Liver (tissue), 9 donors: ENCODE data around the gene CPLANE1. TPM values are rescaled to one million over a fixed set of nuclear protein-coding genes. Genes with fewer than 3 reads are reported as not detected.

ENCODE experiments used
- DNase-seq: peaks from one replicate; pipeline ENCODE4 v3.0.0-alpha.2; 2017; ENCODE audit warnings: low spot score
- H3K27ac ChIP-seq, 2 donors: one replicate each; pipeline ENCODE4 v1.7.0; 2013; ENCODE audit warnings: inconsistent platforms in 2 of 2, low read length in 2 of 2, control low read depth in 1 of 2, low read depth in 1 of 2, mild to moderate bottlenecking in 1 of 2
- H3K27me3 ChIP-seq, 4 donors: one replicate each; pipeline versions ENCODE4 v1.6.1 to v1.7.0; 2013; ENCODE audit warnings: low read length in 3 of 4, inconsistent platforms in 1 of 4, mild to moderate bottlenecking in 1 of 4, moderate library complexity in 1 of 4; ENCODE audit not compliant: control insufficient read depth in 4 of 4, insufficient read depth in 4 of 4
- H3K36me3 ChIP-seq, 4 donors: one replicate each; pipeline versions ENCODE4 v1.6.1 to v1.7.0; 2013; ENCODE audit warnings: low read length in 3 of 4, mild to moderate bottlenecking in 3 of 4, low read depth in 1 of 4, moderate library complexity in 1 of 4; ENCODE audit not compliant: control insufficient read depth in 4 of 4, insufficient read depth in 3 of 4
- H3K4me1 ChIP-seq, 4 donors: one replicate each; pipeline versions ENCODE4 v1.6.1 to v1.7.0; 2013; ENCODE audit warnings: low read length in 3 of 4, mild to moderate bottlenecking in 3 of 4, moderate library complexity in 1 of 4; ENCODE audit not compliant: control insufficient read depth in 4 of 4, insufficient read depth in 4 of 4
- H3K4me3 ChIP-seq, 3 donors: one replicate each; pipeline versions ENCODE4 v1.6.1 to v1.7.0; 2013; ENCODE audit warnings: low read length in 3 of 3, control low read depth in 1 of 3, low read depth in 1 of 3, mild to moderate bottlenecking in 1 of 3
- H3K9ac ChIP-seq, 2 donors: one replicate each; pipeline ENCODE4 v1.7.0; 2013; ENCODE audit warnings: low read length in 2 of 2, mild to moderate bottlenecking in 2 of 2, moderate library complexity in 2 of 2, control low read depth in 1 of 2, low read depth in 1 of 2
- H3K9me3 ChIP-seq, 4 donors: one replicate each; pipeline versions ENCODE4 v1.6.1 to v1.7.0; 2013; ENCODE audit warnings: low read length in 3 of 4; ENCODE audit not compliant: control insufficient read depth in 4 of 4
- EGR1 ChIP-seq, 2 donors: IDR thresholded peaks; 2 replicates each; pipeline ENCODE4 v1.6.1; 2016 to 2018; ENCODE audit warnings: antibody characterized with exemption in 2 of 2, low read depth in 2 of 2
- FOXA1 ChIP-seq: IDR thresholded peaks from 2 replicates; pipeline ENCODE4 v1.6.1; 2016; ENCODE audit warnings: antibody characterized with exemption
- GABPA ChIP-seq, 2 donors: IDR thresholded peaks in 1 of 2; conservative IDR thresholded peaks in 1 of 2; 2 replicates each; pipeline ENCODE4 v1.6.1; 2016; ENCODE audit warnings: antibody characterized with exemption in 2 of 2, mild to moderate bottlenecking in 1 of 2, moderate library complexity in 1 of 2
- HNF4A ChIP-seq, 2 donors: conservative IDR thresholded peaks; 2 replicates each; pipeline ENCODE4 v1.6.1; 2016; ENCODE audit warnings: antibody characterized with exemption in 2 of 2, mild to moderate bottlenecking in 2 of 2
- HNF4G ChIP-seq: IDR thresholded peaks from 2 replicates; pipeline ENCODE4 v1.6.1; 2016; ENCODE audit warnings: antibody characterized with exemption
- JUND ChIP-seq, 2 donors: IDR thresholded peaks; 2 replicates each; pipeline ENCODE4 v1.6.1; 2016; ENCODE audit warnings: antibody characterized with exemption in 2 of 2
- NR2F2 ChIP-seq: IDR thresholded peaks from 2 replicates; pipeline ENCODE4 v1.6.1; 2016; ENCODE audit warnings: antibody characterized with exemption
- RAD21 ChIP-seq, 2 donors: IDR thresholded peaks; 2 replicates each; pipeline ENCODE4 v1.6.1; 2016; ENCODE audit warnings: antibody characterized with exemption in 2 of 2, mild to moderate bottlenecking in 2 of 2
- RXRA ChIP-seq, 2 donors: IDR thresholded peaks; 2 replicates each; pipeline ENCODE4 v1.6.1; 2017 to 2018; ENCODE audit warnings: antibody characterized with exemption in 2 of 2, mild to moderate bottlenecking in 1 of 2
- TAF1 ChIP-seq: conservative IDR thresholded peaks from 2 replicates; pipeline ENCODE4 v1.6.1; 2016; ENCODE audit warnings: antibody characterized with exemption, mild to moderate bottlenecking
- YY1 ChIP-seq: IDR thresholded peaks from 2 replicates; pipeline ENCODE4 v1.6.1; 2016; ENCODE audit warnings: antibody characterized with exemption, mild to moderate bottlenecking
- WGBS: extraction: QIAGEN DNeasy Blood & Tissue Kit; methylation state at CpG from one replicate; pipeline ENCODE4 v1.1.7; 2013; 5-methylcytosine and 5-hydroxymethylcytosine counted together
- polyA plus RNA-seq, 2 donors: library from polyadenylated mRNA; stranded (reverse) in 1 of 2; unstranded in 1 of 2; fragments of 200-250 nt in 1 of 2; fragments of >200 nt in 1 of 2; fragmentation: Nextera tagmentation in 1 of 2; extraction: Ambion mirVana in 1 of 2; gene quantifications; one replicate each; pipeline versions ENCODE4 v1.2.1 to v1.2.3, GENCODE V29; 2013 to 2015
- total RNA-seq, 2 donors: library from RNA; depleted of rRNA; stranded (reverse); fragments of >200 nt; gene quantifications; one replicate each; pipeline ENCODE4 v1.2.3, GENCODE V29; 2014
- TF ChIP-seq, protein P1 (sequence below): IDR thresholded peaks from 2 replicates; pipeline ENCODE4 v1.6.1; 2016; ENCODE audit warnings: antibody characterized with exemption
- TF ChIP-seq, protein P2 (sequence below): IDR thresholded peaks from 2 replicates; pipeline ENCODE4 v1.6.1; 2016; ENCODE audit warnings: antibody characterized with exemption, mild to moderate bottlenecking
- TF ChIP-seq, protein P3 (sequence below): fragments of 150-350 bp; IDR thresholded peaks from 2 replicates; pipeline ENCODE4 v1.5.1; 2017; ENCODE audit warnings: improper control_type of control experiment, low read depth, low read length; ENCODE audit not compliant: missing input control
- donor health status: healthy.
- donor health status: healthy.
- donor health status: healthy.
- donor health status: healthy.
- donor health status: healthy.

Gene CPLANE1
- total and polyA plus RNA-seq, 4 donors: 0.75 to 11.6 (median 3.8) TPM

DNA sequence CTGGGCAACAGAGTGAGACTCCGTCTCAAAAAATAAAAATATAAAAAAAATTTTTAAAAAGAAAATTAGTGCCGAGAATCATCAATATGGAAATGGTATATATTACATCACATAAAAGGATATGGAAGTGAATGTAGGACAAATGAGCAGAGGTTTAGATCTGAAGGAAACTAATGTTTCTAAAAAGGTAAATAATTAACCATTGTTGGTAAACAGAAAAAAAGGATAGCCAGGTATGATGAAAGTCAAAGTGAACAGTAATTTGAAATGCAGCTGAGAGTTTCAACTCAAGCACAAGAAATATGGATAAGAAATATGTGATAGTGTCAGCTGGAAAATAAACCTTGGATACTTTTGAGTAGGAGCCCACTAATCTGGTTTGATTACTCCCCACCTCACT, 76.2 kb downstream of the CPLANE1 start:
- Histone ChIP-seq H3K36me3 (peaks cover 7 to 17% (median 11%) of the 10 kb centered on the region in 4 donors), H3K27me3 (no peaks in the 10 kb centered on the region), H3K27ac (peak overlapping the region in 1 of 2 donors; percentile 28), H3K9ac (peak overlapping the region in 1 of 2 donors; percentile 38), H3K4me3 (no peak overlapping the region), H3K9me3 (no peaks in the 10 kb centered on the region), H3K4me1 (peaks cover 0 to 3% (median 0%) of the 10 kb centered on the region in 4 donors)
- no peak for TF ChIP-seq HNF4G
- DNase-seq: no peak
- WGBS: 88% methylated on average over 2 of the region's 2 CpGs

DNA sequence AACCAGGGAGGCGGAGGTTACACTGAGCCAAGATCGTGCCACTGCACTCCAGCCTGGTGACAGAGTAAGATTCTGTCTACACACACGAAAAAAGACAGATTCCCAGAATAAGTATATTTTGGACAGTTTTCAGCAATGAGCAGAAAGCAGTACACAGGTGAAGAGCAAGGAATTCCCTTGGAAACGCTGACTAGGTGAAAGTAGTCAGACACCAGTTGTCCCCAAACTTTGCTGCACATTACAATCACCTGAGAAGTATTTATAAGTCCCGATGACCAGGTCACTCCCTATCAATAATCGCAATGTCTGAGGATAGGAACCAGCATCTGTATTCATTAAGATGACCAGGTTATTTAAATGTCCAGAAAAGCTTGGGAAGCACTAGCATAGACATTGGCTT, 78.3 kb downstream of the CPLANE1 start:
- no peak for DNase-seq
- WGBS: 96% methylated on average over 6 of the region's 6 CpGs
- no peak overlapping the region for H3K4me3 ChIP-seq
- H3K9me3 ChIP-seq: no peaks in the 10 kb centered on the region
- no peaks in the 10 kb centered on the region for H3K27me3 ChIP-seq
- H3K36me3 ChIP-seq: peaks cover 7 to 17% (median 12%) of the 10 kb centered on the region in 4 donors
- TF ChIP-seq, protein P1, sequence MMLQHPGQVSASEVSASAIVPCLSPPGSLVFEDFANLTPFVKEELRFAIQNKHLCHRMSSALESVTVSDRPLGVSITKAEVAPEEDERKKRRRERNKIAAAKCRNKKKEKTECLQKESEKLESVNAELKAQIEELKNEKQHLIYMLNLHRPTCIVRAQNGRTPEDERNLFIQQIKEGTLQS: no peak
- TF ChIP-seq RAD21 (IDR thresholded peaks at IDR 0.05) (no peak), EGR1 (IDR thresholded peaks at IDR 0.05; ENCODE audit: low read depth in 2 of 2) (no peak), HNF4A (conservative IDR thresholded peaks at IDR 0.05) (no peak), RXRA (IDR thresholded peaks at IDR 0.05) (no peak), YY1 (no peak), FOXA1 (no peak), TAF1 (no peak), GABPA (IDR thresholded peaks at IDR 0.05 in 1 of 2, conservative IDR thresholded peaks at IDR 0.05 in 1 of 2) (no peak)
- TF ChIP-seq, protein P2, sequence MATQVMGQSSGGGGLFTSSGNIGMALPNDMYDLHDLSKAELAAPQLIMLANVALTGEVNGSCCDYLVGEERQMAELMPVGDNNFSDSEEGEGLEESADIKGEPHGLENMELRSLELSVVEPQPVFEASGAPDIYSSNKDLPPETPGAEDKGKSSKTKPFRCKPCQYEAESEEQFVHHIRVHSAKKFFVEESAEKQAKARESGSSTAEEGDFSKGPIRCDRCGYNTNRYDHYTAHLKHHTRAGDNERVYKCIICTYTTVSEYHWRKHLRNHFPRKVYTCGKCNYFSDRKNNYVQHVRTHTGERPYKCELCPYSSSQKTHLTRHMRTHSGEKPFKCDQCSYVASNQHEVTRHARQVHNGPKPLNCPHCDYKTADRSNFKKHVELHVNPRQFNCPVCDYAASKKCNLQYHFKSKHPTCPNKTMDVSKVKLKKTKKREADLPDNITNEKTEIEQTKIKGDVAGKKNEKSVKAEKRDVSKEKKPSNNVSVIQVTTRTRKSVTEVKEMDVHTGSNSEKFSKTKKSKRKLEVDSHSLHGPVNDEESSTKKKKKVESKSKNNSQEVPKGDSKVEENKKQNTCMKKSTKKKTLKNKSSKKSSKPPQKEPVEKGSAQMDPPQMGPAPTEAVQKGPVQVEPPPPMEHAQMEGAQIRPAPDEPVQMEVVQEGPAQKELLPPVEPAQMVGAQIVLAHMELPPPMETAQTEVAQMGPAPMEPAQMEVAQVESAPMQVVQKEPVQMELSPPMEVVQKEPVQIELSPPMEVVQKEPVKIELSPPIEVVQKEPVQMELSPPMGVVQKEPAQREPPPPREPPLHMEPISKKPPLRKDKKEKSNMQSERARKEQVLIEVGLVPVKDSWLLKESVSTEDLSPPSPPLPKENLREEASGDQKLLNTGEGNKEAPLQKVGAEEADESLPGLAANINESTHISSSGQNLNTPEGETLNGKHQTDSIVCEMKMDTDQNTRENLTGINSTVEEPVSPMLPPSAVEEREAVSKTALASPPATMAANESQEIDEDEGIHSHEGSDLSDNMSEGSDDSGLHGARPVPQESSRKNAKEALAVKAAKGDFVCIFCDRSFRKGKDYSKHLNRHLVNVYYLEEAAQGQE: no peak
- no peak overlapping the region for H3K27ac ChIP-seq
- peaks cover 0 to 8% (median 3%) of the 10 kb centered on the region in 4 donors for H3K4me1 ChIP-seq
- H3K9ac ChIP-seq: no peak overlapping the region

DNA sequence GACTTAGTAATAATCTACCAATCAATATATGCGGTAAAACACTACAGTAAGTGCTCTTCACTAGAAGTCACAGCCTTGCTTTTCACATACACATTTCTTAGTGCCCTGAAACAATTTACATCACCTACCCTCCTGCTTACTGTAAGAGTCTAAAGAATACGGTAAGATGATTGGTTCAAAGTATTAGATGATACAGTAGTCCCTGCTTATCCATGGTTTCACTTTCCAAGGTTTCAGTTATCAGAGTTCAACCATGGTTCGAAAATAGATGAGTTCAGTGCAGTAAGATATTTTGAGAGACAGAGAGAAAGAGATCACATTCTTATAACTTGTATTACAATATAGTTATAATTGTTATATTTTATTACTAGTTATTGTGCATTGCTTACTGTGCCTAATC, 83.0 kb downstream of the CPLANE1 start:
- no peak for TF ChIP-seq HNF4G
- TF ChIP-seq, protein P3, sequence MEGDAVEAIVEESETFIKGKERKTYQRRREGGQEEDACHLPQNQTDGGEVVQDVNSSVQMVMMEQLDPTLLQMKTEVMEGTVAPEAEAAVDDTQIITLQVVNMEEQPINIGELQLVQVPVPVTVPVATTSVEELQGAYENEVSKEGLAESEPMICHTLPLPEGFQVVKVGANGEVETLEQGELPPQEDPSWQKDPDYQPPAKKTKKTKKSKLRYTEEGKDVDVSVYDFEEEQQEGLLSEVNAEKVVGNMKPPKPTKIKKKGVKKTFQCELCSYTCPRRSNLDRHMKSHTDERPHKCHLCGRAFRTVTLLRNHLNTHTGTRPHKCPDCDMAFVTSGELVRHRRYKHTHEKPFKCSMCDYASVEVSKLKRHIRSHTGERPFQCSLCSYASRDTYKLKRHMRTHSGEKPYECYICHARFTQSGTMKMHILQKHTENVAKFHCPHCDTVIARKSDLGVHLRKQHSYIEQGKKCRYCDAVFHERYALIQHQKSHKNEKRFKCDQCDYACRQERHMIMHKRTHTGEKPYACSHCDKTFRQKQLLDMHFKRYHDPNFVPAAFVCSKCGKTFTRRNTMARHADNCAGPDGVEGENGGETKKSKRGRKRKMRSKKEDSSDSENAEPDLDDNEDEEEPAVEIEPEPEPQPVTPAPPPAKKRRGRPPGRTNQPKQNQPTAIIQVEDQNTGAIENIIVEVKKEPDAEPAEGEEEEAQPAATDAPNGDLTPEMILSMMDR: no peak
- no peak for TF ChIP-seq TAF1
- no peak for TF ChIP-seq RAD21 (IDR thresholded peaks at IDR 0.05)
- no peak for TF ChIP-seq NR2F2
- no peak for TF ChIP-seq JUND (IDR thresholded peaks at IDR 0.05)
- TF ChIP-seq, protein P1: no peak
- no peaks in the 10 kb centered on the region for H3K27me3 ChIP-seq
- no peak overlapping the region for H3K9ac ChIP-seq
- 69% methylated on average over 3 of the region's 3 CpGs for WGBS
- peaks cover 0 to 12% (median 4%) of the 10 kb centered on the region in 4 donors for H3K4me1 ChIP-seq
- H3K9me3 ChIP-seq: no peaks in the 10 kb centered on the region
- DNase-seq: no peak
- H3K27ac ChIP-seq: no peak overlapping the region
- peaks cover 3 to 15% (median 10%) of the 10 kb centered on the region in 4 donors for H3K36me3 ChIP-seq
- H3K4me3 ChIP-seq: no peak overlapping the region
